GM19239 (cell line): ENCODE measurements around the gene POMT1.

ENCODE experiments used
- DNase-seq: peaks from one replicate; pipeline ENCODE4 v3.0.0; 2011; ENCODE audit warnings: low spot score; ENCODE audit not compliant: insufficient read length
- FAIRE-seq: peaks from 2 replicates; lab custom pipeline; 2011; peaks lifted over from hg19 to GRCh38; lab: Jason Lieb, UNC

The POMT1 gene

DNA sequence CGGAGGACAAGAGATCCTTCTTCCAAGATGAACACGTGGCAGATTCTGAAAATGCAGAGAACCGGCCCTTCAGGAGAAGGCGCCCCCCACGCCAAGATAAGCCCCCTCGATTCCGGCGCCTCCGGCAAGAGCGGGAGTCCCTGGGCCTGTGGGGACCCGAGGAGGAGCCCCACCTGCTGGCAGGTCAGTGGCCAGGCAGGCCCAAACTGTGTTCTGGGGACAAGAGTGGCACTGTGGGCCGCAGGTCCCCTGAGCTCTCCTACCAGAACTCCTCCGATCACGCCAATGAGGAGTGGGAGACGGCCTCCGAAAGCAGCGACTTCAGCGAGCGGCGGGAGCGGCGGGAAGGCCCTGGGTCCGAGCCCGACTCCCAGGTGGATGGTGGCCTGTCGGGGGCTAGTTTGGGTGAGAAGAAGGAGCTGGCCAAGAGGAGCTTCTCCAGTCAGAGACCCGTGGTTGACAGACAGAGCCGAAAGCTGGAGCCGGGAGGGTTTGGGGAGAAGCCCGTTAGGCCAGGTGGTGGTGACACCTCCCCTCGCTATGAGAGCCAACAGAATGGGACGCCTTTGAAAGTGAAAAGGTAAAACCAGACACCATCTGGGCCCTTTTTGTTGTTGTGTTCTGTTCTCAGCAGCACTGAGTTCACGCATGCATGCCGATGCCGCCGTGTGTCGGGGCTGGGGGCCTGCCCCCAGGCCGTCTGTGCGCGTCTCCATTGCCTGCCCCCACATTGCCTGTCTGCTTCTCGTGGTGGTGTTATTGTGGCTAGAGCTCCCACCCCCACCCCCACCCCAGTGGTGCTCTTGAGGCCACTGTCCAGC is 26.6 kb upstream of the POMT1 start:
- FAIRE-seq (no peak), DNase-seq (no peak)

DNA sequence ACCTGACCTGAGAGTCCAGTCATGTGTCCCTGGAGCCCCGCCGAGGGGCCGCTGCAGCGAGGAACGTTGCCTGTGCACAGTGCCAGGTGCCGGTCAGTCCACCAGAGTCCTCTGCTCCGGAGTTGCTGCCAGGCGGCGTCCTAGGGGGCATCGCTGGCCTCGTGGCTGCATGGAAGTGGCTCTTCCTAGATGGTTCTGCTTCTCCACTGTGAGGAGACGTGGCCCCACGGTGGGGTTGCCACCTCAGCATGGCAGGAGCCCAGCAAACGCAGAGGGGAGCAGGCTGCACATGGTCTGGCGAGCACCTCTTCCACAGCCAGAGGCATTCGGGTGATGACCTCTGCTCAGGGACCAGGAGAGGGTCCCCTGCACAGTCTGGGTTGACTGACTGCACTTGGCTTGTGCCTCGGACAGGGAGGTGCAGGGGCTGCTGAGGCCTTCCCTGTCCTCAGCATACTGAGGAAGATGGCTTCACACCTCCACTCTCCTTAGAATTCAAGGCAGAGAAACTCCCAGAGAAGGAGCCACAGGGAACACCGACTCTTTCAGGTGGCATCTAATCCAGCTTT is 25.9 kb upstream of the POMT1 start:
- DNase-seq (no peak), FAIRE-seq (no peak)

DNA sequence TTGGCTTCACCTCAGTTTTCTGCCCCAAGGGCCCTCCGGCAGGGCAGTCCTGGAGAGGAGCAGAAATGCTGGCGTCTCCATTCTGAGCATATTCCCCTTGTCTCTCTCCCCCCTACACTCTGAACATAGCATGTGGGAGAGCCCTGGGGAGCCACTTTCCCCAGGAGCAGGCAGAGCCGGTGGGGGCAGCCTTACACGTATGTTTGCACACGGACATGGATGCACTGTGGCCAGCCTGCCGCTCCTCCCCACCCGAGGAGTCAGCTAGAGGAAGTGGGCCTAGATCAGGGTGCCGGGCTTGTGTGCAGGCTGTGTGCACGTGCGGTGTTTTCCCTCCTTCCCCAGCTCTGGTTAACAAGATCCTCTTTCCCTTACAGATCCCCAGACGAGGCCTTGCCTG is 25.4 kb upstream of the POMT1 start:
- no peak for FAIRE-seq
- no peak for DNase-seq

DNA sequence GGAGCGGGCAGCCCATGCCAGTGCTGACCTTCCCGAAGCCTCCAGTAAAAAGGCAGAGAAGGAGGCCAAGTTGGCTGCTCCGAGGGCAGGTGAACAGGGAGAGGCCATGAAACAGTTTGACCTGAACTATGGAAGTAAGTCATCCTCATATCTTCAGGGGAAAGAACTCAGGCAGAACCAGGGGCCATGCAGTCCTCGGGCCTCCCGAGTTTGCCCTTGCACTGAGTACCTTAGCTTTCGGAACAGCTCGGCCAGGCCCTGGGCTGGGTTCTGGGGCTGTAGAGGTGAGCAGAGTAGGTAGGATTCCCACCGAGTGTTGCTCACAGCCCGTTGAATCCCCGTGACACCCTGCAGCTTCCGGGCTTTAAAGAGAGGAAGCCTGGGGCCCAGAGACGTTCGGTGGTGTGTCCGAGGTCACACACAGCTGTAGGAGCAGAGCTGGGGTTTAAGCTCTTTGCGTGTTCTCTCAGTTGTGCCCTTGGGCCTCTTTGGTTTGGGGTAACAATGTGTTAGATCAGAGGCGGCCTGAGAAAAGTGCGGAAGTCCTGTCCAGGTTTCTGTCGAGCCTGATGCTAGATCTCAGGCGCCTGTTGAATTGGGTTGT is 24.8 kb upstream of the POMT1 start:
- no peak for FAIRE-seq
- DNase-seq: no peak

DNA sequence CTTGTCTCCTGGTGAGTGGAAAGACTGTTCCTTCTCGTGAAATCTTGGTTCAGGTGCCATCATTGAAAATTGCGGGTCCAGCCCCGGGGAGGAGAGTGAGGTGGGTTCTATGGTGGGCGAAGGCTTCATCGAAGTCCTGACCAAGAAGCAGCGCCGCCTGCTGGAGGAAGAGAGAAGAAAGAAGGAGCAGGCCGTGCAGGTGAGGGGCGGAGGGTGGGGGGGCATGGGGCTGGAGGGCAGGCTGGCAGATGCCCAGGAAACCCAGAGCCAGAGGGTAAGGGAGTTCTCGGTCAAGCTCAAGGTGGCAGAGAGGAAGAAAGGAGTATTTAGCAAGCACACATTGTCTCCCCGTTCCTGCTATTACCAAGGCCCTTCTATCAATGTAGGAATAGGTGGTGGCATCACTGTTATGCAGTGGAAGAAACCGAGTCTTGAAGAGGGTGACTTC is 24.3 kb upstream of the POMT1 start:
- peak; percentile 44 for FAIRE-seq
- peak; percentile 44 for DNase-seq

DNA sequence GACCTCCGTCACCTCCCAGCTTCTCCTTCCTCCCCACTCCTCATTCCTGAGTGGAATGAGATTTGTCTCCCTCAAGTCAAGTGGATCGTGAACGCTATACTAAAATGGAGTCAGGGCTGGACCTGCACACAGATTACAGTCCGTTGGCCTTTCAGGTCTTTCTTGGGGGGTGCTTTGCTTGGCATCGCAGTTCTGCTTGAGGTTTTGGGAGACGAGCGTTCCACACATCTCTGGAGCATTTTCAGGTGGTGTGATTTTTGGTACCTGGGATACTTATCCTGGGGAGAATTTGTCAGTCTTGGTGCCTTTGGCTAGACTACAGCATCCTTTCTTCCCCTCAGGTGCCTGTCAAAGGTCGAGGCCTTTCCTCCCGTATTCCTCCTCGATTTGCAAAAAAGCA is 23.8 kb upstream of the POMT1 start:
- FAIRE-seq (no peak), DNase-seq (no peak)

DNA sequence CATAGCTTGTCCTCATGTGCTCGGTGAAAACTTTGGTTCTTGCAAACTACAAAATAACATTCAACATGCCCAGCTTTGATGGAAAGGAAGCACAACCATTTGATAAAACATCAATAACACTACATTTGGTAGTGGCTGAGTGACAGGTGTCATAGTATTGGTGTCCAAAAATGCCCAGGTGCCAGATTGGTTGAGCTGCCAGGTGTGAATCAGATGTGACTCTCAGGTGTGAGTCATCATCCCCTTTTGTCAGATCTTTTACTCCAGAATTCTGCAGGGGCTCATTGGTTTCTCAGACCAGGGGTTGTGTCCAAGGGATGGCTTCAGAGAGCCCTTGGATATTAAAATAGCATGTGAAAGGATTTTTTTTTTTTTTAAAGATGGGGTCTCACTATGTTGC is 22.5 kb upstream of the POMT1 start:
- DNase-seq (no peak), FAIRE-seq (no peak)

DNA sequence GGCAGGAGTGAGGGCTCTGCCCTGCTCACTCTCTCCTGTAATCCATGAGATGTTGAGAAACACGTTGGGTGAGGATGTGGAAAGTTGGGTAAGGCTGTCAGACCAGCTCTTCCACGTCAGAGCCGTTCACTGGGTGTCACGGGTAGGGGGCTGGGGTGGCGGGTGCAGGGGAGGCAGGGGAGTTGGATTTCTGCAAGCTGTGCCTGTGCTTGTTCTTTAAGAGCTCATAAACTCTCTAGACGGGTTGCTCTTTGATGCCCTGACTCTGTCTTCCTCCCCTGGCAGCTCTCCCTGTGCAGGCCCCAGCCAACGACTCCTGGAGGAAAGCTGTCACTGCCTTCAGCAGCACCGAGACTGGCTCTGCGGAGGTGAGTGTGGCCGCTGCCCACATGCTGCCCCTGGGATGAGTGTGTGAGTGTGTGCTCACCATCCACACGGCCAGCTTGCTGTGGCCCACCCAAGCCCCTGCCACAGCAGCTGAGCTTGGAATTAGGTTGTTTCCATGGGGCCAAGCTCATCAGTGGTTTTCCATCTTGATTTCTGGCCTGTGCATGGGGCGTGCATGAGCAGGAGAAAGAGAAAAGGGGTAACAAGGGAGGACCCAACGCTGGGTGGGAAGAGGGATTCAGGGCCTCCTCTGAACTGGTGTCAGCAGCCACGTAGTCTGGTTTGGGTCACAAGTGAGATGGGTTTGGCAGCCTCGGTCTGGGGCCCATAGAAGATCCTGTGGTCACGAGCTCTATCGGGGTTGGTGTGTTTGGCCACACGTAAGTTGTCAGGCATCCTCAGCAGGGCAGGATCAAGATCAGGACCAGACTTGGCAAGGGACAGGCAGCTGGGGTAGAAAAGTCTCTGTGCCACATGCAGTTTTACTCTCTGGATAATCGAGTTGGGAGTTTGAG is 21.0 kb upstream of the POMT1 start:
- DNase-seq (no peak), FAIRE-seq (no peak)

DNA sequence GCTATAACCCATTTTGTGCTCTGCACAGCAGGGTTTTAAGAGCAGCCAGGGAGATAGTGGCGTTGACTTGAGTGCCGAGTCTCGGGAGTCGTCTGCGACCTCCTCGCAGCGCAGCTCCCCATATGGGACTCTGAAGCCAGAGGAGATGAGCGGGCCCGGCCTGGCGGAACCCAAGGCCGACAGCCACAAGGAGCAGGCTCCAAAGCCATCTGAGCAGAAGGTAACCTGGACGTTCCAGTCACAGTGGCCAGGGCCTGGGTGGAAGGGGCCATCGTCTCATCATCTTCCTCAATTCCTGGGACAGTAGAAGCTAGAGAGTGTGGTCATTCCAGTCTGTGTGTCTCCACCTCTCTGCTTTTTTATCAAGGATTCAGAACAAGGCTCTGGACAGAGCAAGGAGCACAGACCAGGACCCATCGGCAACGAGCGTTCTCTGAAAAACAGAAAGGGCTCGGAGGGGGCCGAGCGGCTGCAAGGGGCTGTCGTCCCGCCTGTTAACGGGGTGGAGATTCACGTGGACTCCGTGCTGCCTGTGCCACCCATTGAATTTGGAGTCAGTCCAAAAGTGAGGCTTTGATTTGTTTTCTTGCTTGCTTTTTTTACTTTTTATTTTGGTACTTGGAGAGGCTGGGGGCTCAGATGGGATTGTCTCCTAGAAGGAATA is 20.2 kb upstream of the POMT1 start:
- DNase-seq (no peak), FAIRE-seq (no peak)

DNA sequence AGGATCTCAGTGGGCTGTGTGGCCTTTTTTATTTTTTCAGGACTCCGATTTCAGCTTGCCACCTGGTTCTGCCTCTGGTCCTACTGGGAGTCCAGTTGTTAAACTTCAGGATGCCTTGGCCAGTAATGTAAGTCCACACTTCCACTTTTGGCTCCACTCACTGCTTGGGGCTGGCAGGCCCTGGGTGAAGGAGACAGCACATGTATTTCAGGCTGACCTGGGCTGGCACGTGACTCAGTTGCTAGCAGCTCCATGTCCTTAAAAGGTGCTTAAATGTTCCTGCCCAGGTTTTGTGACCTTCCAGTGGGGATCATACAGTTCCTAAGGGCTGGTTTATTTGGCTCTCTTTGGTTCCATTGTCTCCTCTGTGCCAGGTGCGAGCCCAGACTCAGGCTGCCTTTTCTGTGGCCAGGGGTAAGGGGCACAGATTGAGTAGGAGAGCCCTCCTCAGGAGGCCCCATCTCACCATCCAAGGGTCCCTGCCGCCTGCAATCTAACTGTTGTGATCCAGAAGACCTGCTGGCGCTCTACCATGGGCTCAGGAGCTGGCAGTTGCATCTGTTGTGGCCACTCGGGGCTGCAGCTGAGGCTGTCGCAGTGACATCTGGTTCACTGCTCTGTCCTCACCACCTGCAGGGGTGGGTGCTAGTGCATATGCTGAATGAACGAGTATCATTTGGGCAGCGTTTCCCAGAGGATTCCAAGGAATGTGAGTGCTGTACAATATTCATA is 19.2 kb upstream of the POMT1 start:
- no peak for FAIRE-seq
- DNase-seq: no peak

DNA sequence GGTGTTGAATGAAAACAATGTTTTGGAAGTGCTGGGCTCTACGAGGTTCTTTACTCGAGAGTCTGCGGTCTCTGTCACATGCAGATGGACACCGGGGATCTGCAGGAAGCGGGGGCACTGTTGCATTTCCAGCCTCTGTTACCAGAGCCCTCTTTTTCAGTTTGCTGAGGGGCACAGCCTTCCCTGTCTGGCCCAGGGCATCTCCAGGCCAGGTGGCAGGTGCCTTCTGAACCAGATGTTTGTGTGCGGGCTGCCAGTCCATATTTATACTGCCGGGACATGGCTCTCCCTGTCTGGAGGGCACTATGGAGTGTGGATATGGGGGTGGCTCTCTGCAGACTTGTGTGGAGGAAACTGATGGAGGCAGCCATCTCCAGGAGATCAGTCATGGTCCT is 18.7 kb upstream of the POMT1 start:
- no peak for DNase-seq
- no peak for FAIRE-seq

DNA sequence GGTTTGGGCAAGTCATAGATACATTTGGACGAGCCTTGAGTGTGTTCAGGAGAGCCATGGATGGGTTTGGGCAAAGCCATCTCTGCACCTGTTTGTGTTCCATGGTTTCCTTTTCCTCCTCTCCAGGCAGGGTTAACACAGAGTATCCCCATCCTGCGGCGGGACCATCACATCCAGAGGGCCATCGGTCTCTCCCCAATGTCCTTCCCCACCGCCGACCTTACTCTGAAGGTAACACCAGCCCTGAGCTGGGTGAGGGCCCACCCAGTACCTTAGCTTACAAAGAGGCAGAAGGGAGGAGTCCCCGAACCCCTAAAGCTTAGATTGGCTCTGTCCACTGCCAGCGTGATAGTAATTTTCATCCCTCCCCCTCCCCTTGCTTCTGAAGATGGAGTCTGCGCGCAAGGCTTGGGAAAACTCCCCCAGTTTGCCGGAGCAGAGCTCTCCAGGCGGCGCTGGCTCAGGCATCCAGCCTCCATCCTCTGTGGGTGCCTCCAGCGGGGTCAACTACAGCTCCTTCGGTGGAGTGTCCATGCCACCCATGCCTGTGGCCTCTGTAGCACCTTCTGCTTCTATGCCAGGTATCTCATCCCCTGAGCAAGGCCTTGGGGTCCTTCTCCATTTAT is 18.0 kb upstream of the POMT1 start:
- FAIRE-seq (no peak), DNase-seq (no peak)

DNA sequence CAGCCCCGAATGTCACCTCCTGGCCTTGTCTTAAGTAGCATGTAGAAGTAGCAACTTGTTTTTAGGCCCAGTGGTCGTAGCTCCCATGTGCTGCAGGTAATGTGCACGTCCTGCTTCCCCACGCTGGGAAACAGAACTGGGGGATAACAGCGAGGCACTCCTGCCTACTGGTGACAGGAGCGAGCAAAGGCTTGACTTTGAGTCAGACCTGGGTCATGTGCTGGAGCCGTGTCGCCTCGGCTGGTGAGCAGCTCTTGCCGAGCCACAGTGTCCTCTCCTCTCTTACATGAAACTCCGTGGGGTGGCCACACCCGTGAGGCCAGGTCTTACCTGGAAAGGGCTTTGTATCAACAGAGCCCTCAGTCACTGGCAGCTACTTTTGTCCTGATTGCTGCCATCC is 17.5 kb upstream of the POMT1 start:
- DNase-seq (no peak), FAIRE-seq (no peak)

DNA sequence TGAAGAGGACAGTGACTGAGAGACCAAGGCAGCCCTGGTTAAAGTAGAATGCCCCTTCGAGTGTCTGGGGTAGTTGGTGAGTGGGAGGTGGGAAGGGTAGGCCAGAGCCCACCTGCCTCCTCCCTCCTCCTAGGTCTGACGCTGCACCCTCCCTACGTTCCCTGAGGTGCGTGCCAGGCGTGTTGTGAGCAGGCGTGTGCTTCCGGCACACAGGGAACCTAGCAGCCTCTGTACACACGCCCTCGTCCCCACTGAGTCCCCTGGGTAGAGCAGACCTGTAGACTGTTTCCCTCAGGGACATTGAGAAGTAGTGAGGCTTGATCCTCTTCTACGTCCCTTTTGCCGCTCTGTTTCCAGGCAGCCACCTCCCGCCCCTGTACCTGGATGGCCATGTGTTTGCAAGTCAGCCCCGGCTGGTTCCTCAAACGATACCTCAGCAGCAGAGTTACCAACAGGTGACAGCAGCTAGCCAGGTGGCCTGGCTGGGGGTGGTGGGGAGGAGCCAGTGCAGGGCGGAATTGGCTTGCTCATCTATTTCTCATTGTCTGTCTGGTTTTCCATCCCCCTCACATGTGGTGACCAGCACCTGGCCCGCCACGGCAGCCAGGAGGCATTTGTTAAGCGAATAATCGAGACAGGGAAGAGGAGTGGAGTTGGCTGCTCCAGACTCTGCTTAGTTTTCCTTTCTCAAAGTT is 16.8 kb upstream of the POMT1 start:
- no peak for DNase-seq
- FAIRE-seq: no peak

DNA sequence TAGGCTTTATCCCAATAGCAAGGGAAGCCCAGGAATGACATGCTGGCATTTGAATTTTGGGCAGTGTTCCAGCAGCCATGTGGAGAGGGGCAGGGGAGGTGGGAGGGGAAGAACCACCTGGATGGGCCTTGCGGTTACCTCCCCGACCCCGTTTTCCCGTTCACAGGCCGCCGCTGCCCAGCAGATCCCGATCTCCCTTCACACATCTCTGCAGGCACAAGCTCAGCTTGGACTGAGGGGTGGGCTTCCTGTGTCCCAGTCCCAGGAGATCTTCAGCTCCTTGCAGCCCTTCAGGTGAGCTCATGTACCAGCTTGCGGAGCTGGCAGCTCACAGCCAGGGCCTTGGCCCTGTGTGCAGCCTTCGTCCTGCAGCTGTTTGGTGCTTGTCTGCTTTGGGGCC is 15.7 kb upstream of the POMT1 start:
- DNase-seq (no peak), FAIRE-seq (no peak)

DNA sequence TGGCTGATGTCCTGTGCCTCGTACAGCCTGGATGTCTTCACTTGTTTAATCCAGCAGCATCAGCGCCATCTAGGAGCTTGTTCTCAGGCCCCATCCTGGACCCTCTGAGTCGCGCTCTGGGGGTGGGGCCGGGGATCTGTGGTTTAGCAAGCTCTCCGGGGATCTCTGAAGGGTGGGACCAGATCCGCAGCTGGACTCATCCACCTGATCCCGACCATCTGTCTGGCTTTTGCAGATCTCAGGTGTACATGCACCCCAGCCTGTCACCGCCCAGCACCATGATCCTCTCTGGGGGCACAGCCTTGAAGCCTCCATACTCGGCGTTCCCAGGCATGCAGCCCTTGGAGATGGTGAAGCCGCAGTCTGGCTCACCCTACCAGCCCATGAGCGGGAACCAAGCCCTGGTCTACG is 15.1 kb upstream of the POMT1 start:
- no peak for FAIRE-seq
- no peak for DNase-seq

DNA sequence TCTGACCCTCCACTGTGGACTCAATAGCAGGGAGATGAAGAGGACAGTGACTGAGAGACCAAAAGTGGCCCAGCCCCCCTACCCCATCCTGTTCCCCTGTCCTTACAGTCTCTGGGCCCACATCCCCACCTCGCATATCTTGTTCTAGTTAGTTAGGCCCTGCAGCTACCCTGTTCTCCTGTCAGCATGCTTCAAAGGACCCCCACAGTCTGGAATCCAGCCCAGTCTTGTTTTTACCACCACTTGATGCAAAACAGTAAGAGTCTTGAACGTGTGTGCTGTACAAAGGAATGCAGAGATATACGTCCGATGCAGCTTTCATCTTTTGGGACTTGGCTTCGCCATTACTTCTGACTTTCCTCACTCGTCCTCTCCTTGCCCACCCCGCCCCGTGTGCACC is 12.2 kb upstream of the POMT1 start:
- FAIRE-seq (no peak), DNase-seq (no peak)

DNA sequence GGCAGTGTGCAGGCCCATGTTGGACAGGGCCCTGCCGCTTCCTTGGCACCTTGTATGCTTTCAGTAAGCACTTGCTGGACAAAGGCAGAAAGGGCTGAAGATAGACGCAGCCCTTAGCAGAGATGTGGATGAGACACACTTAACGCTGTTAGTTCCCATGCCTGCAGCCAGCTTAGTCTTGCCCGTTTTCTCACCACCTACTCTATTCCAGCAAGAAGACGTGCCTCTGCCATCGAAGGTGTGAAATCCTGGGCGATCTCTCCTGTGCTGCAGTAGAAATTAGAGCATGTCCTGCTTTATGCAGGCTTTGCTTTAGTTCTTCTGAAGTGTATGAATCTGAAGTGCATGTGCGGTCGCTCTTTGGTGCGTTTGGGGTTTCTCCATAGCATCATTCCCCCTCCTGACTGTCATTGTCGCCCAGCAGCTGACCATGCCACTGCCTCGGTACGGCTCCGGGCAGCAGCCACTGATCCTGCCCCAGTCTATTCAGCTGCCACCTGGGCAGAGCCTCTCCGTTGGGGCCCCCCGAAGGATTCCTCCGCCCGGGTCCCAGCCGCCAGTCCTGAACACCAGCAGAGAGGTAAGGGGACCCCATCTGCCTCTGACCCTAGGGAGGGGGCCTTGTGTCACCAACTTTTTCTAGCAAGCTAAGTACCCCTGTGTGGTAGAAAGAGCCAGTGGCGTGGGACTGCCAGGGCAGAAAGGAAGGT is 11.6 kb upstream of the POMT1 start:
- DNase-seq (no peak), FAIRE-seq (no peak)
